Measurements from ENCODE around the gene KLHL7.
"Not testable (repeated sequence)": the region's sequence is repeated elsewhere in the genome, so short reads cannot be mapped to it uniquely, and the experiment has no call there.

The KLHL7 gene

GRCh38 chr7:23120106-23120505 is 14.5 kb downstream of the KLHL7 start:
- Mint-ChIP-seq H3K36me3 (no peaks in the 10 kb centered on the region), H3K4me3 (no peak overlapping the region), H3K9me3 (no peaks in the 10 kb centered on the region), H3K4me1 (no peaks in the 10 kb centered on the region), H3K27me3 (no peaks in the 10 kb centered on the region), H3K27ac (no peak overlapping the region)
- CTCF ChIA-PET: no interaction called here
- DNase-seq: no peak

GRCh38 chr7:23121165-23121564 is 15.6 kb downstream of the KLHL7 start:
- CTCF ChIA-PET: interaction anchor here (1.2 kb wide), 1 partner anchor 20 kb away, joined by 3 read pairs; no protein-coding TSS in a partner anchor
- H3K27me3 Mint-ChIP-seq: no peaks in the 10 kb centered on the region
- H3K4me3 Mint-ChIP-seq: no peak overlapping the region
- H3K4me1 Mint-ChIP-seq: no peaks in the 10 kb centered on the region
- no peaks in the 10 kb centered on the region for H3K9me3 Mint-ChIP-seq
- no peak overlapping the region for H3K27ac Mint-ChIP-seq
- peaks cover 1% of the 10 kb centered on the region for H3K36me3 Mint-ChIP-seq
- DNase-seq: no peak

- no peak for DNase-seq
- Mint-ChIP-seq H3K27ac (no peak overlapping the region), H3K36me3 (peaks cover 9% of the 10 kb centered on the region), H3K4me3 (no peak overlapping the region), H3K9me3 (no peaks in the 10 kb centered on the region), H3K4me1 (peaks cover 4% of the 10 kb centered on the region), H3K27me3 (no peaks in the 10 kb centered on the region)
- CTCF ChIA-PET: no interaction called here
Measured at GRCh38 chr7:23123007-23123406, 17.4 kb downstream of the KLHL7 start.

DNA sequence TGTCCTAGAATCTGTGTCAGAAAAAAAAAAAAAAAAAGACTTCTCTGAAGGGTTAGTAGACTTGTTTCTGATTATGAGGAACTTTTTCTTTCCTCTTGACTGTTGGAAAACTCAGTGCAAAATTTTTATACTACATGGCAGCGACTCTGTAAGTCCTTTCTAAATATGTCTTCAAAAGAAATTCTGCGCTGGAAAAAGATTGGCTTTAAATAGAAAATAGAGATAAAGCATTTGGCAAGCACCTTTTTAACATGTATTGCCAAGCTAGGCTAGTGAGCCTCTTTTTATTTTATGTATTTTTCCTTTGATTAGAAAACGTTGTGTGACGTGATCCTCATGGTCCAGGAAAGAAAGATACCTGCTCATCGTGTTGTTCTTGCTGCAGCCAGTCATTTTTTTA is 17.9 kb downstream of the KLHL7 start:
- CTCF ChIA-PET: no interaction called here
- H3K4me3 Mint-ChIP-seq: no peak overlapping the region
- DNase-seq: no peak
- peaks cover 9% of the 10 kb centered on the region for H3K4me1 Mint-ChIP-seq
- H3K27ac Mint-ChIP-seq: no peak overlapping the region
- no peaks in the 10 kb centered on the region for H3K27me3 Mint-ChIP-seq
- peaks cover 11% of the 10 kb centered on the region for H3K36me3 Mint-ChIP-seq
- H3K9me3 Mint-ChIP-seq: no peaks in the 10 kb centered on the region

DNA sequence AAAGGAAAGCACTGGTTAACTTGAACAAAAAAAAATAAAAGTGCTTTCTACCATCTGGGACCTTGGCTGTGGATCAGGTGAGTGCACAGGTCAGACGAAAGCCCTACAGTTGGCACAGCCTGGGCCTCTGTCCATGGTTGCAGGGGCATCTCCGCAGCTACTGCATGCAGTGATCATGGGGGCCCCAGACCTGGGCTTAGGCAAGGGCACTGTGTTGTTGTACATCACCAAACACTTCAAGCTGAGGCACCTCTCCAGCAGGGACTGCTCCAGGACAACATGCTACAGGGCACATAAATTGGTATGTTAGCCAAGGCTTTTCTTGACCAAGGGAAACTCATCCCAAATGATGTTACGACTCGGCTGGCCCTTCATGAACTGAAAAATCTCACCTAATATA is 23.5 kb downstream of the KLHL7 start:
- CTCF ChIA-PET: no interaction called here
- DNase-seq: no peak
- Mint-ChIP-seq H3K27me3 (no peaks in the 10 kb centered on the region), H3K27ac (no peak overlapping the region), H3K36me3 (peaks cover 11% of the 10 kb centered on the region), H3K9me3 (peaks cover 2% of the 10 kb centered on the region), H3K4me3 (no peak overlapping the region), H3K4me1 (peaks cover 9% of the 10 kb centered on the region)

GRCh38 chr7:23131799-23132198 is 26.2 kb downstream of the KLHL7 start:
- H3K27me3 Mint-ChIP-seq, H3K4me3 Mint-ChIP-seq, H3K4me1 Mint-ChIP-seq, H3K27ac Mint-ChIP-seq, H3K9me3 Mint-ChIP-seq, H3K36me3 Mint-ChIP-seq, CTCF ChIA-PET, DNase-seq: not testable (repeated sequence)

- no peaks in the 10 kb centered on the region for H3K27me3 Mint-ChIP-seq
- CTCF ChIA-PET: no interaction called here
- no peak for DNase-seq
- H3K27ac Mint-ChIP-seq: no peak overlapping the region
- peaks cover 2% of the 10 kb centered on the region for H3K9me3 Mint-ChIP-seq
- no peaks in the 10 kb centered on the region for H3K4me1 Mint-ChIP-seq
- H3K4me3 Mint-ChIP-seq: no peak overlapping the region
- H3K36me3 Mint-ChIP-seq: no peaks in the 10 kb centered on the region
Measured at GRCh38 chr7:23133797-23134196, 28.2 kb downstream of the KLHL7 start.

DNA sequence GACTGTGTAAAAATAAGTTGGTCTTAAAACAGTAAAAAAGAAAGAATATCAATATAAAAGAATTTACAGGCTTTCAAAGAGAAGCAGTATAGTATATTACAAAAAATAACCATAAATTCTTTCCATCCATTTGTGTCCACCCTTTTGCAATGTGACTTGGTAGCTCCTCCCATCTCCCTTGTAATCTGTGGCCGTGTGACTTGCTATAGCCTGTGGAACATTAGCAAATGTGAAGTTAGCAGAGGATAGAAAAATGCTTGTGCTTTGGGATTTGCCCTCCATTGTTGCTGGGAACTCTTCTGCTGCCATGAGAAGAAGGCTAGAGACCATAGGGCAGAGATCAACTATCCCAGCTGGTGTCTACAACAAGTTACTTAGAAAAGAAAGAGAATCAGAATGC is 30.2 kb downstream of the KLHL7 start:
- H3K9me3 Mint-ChIP-seq: peaks cover 2% of the 10 kb centered on the region
- H3K4me1 Mint-ChIP-seq: no peaks in the 10 kb centered on the region
- H3K27me3 Mint-ChIP-seq: no peaks in the 10 kb centered on the region
- no peak overlapping the region for H3K27ac Mint-ChIP-seq
- CTCF ChIA-PET: no interaction called here
- DNase-seq: no peak
- no peak overlapping the region for H3K4me3 Mint-ChIP-seq
- H3K36me3 Mint-ChIP-seq: no peaks in the 10 kb centered on the region

- DNase-seq: no peak
- H3K36me3 Mint-ChIP-seq: no peaks in the 10 kb centered on the region
- CTCF ChIA-PET: no interaction called here
Measured at GRCh38 chr7:23136216-23136615, 30.6 kb downstream of the KLHL7 start.

DNA sequence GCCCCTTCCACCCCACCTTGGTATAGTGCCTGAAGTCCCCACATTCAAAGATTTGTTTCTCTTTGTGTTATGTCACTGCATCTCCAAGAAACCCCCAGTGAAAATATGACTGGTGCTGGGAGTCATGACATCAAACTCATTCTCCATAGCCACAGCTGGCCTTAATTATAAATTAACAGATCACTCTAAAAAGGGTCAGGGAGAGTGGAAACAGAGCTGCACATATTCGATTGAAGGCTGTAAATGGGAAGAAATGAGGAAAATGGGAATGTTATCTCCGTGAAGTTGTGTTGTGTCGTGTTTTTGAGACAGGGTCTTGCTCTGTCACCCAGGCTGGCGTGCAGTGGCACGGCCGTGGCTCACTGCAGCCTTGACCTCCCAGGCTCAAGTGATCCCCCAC is 52.1 kb downstream of the KLHL7 start:
- no peaks in the 10 kb centered on the region for H3K27me3 Mint-ChIP-seq
- no peaks in the 10 kb centered on the region for H3K9me3 Mint-ChIP-seq
- peaks cover 3% of the 10 kb centered on the region for H3K36me3 Mint-ChIP-seq
- H3K27ac Mint-ChIP-seq: no peak overlapping the region
- no peaks in the 10 kb centered on the region for H3K4me1 Mint-ChIP-seq
- H3K4me3 Mint-ChIP-seq: no peak overlapping the region
- CTCF ChIA-PET: no interaction called here
- no peak for DNase-seq

More at GRCh38 chr7:23136216-23136615, 30.6 kb downstream of the KLHL7 start:
- H3K9me3 Mint-ChIP-seq: peaks cover 2% of the 10 kb centered on the region
- H3K4me1 Mint-ChIP-seq: no peaks in the 10 kb centered on the region
- H3K27me3 Mint-ChIP-seq: no peaks in the 10 kb centered on the region
- H3K4me3 Mint-ChIP-seq: no peak overlapping the region
- no peak overlapping the region for H3K27ac Mint-ChIP-seq

DNA sequence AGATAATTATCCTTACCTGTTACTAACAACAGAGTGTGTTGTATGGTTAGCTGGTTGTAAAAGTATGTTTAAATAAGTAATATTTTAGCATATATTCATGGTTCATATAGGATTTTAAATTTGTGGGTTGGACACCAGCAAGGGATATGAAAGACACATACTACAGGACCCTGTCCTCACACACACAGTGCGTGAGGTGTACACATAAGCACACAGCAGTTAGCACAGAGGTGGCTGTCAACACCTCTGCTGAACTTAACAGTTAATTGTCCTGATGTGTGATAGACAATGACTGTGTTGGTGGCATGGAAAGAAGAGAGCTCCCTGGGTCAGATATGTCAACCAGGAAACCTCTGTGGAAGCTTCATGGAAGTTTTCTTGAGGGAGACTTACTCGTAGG is 53.0 kb downstream of the KLHL7 start:
- Mint-ChIP-seq H3K4me3 (no peak overlapping the region), H3K4me1 (no peaks in the 10 kb centered on the region)
- CTCF ChIA-PET: interaction anchor here (0.6 kb wide), 1 partner anchor 727 kb away, joined by 3 read pairs; no protein-coding TSS in a partner anchor

GRCh38 chr7:23161482-23161881 is 55.9 kb downstream of the KLHL7 start:
- no peak overlapping the region for H3K4me3 Mint-ChIP-seq
- H3K36me3 Mint-ChIP-seq: peaks cover 1% of the 10 kb centered on the region
- H3K27me3 Mint-ChIP-seq: no peaks in the 10 kb centered on the region
- DNase-seq: no peak
- no peak overlapping the region for H3K27ac Mint-ChIP-seq
- H3K9me3 Mint-ChIP-seq: no peaks in the 10 kb centered on the region
- no peaks in the 10 kb centered on the region for H3K4me1 Mint-ChIP-seq
- CTCF ChIA-PET: interaction anchor here (0.6 kb wide), 1 partner anchor 111 kb away, joined by 3 read pairs; no protein-coding TSS in a partner anchor

More for the DNA sequence above, 53.0 kb downstream of the KLHL7 start:
- no peak overlapping the region for H3K27ac Mint-ChIP-seq
- H3K27me3 Mint-ChIP-seq: no peaks in the 10 kb centered on the region
- peaks cover 1% of the 10 kb centered on the region for H3K36me3 Mint-ChIP-seq
- no peaks in the 10 kb centered on the region for H3K9me3 Mint-ChIP-seq
- DNase-seq: no peak

DNA sequence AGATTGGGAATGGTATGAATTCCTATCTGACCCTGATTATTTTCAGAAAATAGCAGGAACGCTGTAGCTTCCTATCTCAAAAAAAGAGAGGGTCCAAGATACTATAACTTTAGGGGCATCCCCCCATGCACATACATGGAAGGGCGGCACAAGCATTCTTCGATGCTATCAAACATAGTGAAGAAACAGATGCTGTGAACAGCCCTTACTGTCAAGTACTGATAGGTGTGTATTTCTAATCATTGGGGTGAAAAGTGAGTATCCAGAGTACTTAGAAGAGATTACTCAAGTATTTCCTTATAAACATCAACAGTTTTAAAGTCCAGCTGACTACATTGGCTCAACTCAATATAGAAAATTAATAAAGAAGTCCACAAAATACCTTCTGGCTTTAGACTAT is 59.3 kb downstream of the KLHL7 start:
- H3K36me3 Mint-ChIP-seq: no peaks in the 10 kb centered on the region
- H3K9me3 Mint-ChIP-seq: no peaks in the 10 kb centered on the region
- no peaks in the 10 kb centered on the region for H3K27me3 Mint-ChIP-seq
- no peak overlapping the region for H3K4me3 Mint-ChIP-seq
- H3K27ac Mint-ChIP-seq: no peak overlapping the region
- DNase-seq: no peak
- CTCF ChIA-PET: no interaction called here
- no peaks in the 10 kb centered on the region for H3K4me1 Mint-ChIP-seq

DNA sequence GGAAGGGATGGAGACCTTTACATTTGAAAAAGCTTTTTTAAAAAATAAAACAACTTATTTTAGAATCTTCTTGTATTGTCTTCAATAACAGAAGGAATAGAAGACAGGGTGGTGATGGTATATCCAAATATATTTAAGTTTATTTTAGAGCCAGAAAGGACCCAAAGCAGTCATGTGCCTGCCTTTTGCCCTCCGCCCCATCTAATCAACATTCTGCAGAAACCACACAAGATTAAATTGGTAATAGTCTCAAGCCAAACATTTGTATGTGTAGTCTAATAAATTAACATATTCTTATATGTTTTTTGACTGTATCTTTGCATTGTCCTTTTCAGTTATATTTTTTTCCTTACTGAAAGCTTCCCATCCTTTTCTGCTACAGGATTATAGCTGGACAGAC is 59.7 kb downstream of the KLHL7 start:
- H3K27ac Mint-ChIP-seq: no peak overlapping the region
- DNase-seq: no peak
- no peaks in the 10 kb centered on the region for H3K4me1 Mint-ChIP-seq
- H3K36me3 Mint-ChIP-seq: no peaks in the 10 kb centered on the region
- H3K4me3 Mint-ChIP-seq: no peak overlapping the region
- CTCF ChIA-PET: no interaction called here
- H3K27me3 Mint-ChIP-seq: no peaks in the 10 kb centered on the region
- H3K9me3 Mint-ChIP-seq: no peaks in the 10 kb centered on the region

GRCh38 chr7:23167691-23168090 is 62.1 kb downstream of the KLHL7 start:
- no peaks in the 10 kb centered on the region for H3K36me3 Mint-ChIP-seq

More at GRCh38 chr7:23167691-23168090, 62.1 kb downstream of the KLHL7 start:
- H3K27ac Mint-ChIP-seq: no peak overlapping the region
- no peak for DNase-seq
- no peak overlapping the region for H3K4me3 Mint-ChIP-seq
- no peaks in the 10 kb centered on the region for H3K27me3 Mint-ChIP-seq
- H3K9me3 Mint-ChIP-seq: no peaks in the 10 kb centered on the region
- CTCF ChIA-PET: no interaction called here
- H3K4me1 Mint-ChIP-seq: no peaks in the 10 kb centered on the region
